RPMI7951 (cell line): ENCODE results near the gene FAM25C. TPM values are rescaled to one million over a fixed set of nuclear protein-coding genes. Genes with fewer than 3 reads are reported as not detected.
"Not testable (repeated sequence)": the region's sequence is repeated elsewhere in the genome, so short reads cannot be mapped to it uniquely, and the experiment has no call there.

Experiments used
- DNase-seq: peaks from one replicate; pipeline ENCODE4 v3.0.0-alpha.2; 2012; ENCODE audit warnings: low read depth
- total RNA-seq: library from RNA; depleted of rRNA; stranded (reverse); fragments of >200 nt; shearing (Covaris generic); gene quantifications from 2 replicates; pipeline ENCODE4 v1.2.3, GENCODE V29; 2014; rRNA removed

Gene FAM25C
- total RNA-seq, result not detected in 2 replicates

DNA sequence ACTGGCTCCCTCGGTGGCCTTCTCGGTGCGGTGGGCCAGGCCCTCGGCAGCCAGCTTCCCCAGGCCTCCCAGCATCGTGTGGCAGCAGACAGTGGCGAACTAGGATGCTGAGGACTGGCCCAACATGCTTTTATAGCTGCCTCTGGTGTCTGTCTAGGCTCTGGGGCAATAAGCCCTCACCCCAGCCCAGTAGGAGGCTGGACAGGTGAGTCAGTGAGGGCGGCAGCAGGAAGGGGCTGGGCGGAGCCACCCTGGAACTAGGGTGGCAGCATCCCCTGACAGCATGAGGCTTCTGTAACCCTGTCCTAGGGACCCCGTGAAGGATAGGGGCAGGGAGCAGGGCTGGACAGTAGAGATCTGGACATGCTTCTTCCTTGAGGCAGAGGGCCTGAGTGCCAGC is at the start of gene FAM25C:
TSS of gene FAM25C (minus strand) at position 101 of the 400 bp plus-strand sequence. CDS start at position 75, 26 bp downstream.
- DNase-seq, result not testable (repeated sequence)

DNA sequence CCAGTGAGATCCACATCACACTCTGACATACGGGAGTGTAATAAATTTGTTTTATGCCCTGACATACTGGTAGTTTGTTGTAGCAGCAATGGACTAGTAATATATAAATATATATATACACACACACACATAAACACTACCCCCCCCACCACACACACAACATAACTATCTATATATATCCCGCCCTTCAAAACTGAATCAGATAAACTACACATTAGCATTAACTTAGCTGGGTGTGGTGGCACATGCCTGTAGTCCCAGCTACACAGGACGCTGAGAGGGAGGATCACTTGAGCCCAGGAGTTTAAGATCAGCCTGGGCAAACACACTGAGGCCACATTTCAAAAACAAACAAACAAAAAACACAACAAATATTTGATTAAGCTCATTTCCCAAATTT is 45.0 kb upstream of the FAM25C start:
- not testable (repeated sequence) for DNase-seq

GRCh38 chr10:48031390-48031789 is 31.8 kb upstream of the FAM25C start:
- not testable (repeated sequence) for DNase-seq

DNA sequence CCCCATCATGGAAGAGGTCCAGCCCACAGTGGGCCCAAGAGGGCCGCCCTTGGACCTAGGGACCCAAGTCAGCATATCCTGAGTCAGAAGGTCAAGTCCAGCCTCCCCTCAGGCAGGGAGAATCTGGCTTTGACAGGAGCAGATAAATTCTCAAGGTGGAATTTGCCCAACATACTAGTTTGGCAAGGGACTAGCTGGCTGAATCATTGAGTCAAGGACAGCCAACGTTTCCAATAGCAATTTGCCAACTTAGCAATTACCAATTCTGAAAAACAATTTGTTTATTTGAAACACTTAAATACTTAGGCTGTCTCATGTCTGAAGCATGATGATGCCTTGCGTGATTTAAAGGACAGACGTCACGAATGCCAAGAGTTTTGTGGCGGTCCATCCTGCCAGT is 2.7 kb upstream of the FAM25C start:
- DNase-seq, result not testable (repeated sequence)

GRCh38 chr10:47994045-47994444 is 5.5 kb downstream of the FAM25C start:
- DNase-seq, result peak; percentile 63

- DNase-seq, result not testable (repeated sequence)
Observed at GRCh38 chr10:47992560-47992959, 7.0 kb downstream of the FAM25C start.

- not testable (repeated sequence) for DNase-seq
Observed at GRCh38 chr10:47991706-47992105, 7.9 kb downstream of the FAM25C start.

DNA sequence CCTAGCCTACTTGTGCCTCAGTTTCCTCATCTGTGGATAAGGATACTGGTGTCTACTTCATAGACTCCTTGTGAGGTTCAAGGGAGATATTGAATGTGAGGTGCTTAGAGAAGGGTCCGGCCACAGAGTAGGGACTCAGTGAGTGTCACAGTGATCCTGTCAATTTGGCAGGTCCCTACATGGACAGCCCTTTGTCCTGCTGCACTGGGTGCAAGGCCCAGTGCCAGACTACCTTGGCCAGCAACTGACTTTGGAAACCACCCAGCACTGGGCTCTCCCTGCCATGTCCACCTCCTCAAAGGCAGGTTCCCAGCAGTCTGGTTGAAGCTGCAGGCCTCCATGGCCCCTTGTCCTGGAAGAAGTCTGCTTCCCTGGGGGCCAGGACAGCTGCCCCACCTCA is 9.5 kb downstream of the FAM25C start:
- not testable (repeated sequence) for DNase-seq

DNA sequence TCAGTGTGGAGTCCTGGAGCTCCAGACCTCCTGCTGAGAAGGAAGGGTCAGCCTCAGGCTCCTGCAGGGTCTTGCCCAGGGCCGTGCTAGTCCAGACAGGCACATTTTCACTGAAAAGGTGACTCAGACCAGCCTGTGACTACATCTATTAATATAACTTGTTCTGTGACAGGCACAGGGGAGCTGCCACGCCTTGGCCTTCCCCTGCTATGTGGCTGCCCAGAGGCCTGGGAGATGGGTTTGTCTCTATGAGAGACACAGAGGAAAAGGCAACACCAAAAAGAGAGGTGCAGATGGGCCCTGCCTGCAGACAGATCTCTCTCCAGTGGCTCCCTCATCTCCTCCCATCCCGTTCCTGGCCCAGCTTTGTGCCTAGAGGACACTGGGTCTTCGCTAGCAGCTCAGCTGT is 10.0 kb downstream of the FAM25C start:
- not testable (repeated sequence) for DNase-seq

DNA sequence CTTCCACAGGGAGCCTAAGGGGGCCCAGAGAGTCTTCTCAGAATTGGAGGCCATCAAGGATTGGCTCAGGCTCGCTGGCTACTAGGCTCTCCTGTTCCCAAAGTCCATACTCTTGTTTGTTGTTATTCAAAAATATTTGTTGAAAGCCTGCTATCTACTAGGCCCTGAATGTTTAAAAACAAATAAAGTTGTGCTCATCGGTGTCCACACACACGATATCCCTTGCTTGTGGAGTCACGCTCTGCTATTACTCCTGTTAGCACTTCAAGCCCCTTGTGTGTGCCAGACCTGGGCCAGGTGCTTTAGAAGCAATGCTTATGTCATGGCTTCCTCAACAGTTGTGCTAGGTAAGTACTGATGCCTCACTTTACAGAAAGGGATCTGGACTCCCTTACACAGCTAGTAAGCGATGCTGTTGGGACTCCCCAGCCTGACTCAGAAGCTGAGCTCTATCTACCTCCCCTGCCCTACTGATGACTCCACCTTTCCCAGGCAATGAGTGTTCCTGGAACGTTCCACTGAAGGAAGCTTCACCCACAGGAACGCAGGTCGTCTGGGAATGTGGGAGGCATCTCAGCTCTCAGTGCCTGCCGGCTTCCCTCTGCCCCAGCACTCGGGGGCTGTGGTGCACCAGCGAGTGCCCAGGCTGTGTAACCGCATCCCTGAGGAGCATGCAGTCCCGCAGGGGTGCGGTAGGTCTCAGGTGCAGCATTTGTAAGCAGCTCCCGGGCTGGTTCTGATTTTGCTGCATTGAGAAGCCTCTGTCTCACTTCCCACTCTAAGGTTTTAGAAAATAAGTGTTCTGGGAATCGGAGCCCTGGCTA is 10.7 kb downstream of the FAM25C start:
- peak; percentile 23 for DNase-seq

- DNase-seq, result not testable (repeated sequence)
Observed at GRCh38 chr10:47987952-47988351, 11.6 kb downstream of the FAM25C start.

DNA sequence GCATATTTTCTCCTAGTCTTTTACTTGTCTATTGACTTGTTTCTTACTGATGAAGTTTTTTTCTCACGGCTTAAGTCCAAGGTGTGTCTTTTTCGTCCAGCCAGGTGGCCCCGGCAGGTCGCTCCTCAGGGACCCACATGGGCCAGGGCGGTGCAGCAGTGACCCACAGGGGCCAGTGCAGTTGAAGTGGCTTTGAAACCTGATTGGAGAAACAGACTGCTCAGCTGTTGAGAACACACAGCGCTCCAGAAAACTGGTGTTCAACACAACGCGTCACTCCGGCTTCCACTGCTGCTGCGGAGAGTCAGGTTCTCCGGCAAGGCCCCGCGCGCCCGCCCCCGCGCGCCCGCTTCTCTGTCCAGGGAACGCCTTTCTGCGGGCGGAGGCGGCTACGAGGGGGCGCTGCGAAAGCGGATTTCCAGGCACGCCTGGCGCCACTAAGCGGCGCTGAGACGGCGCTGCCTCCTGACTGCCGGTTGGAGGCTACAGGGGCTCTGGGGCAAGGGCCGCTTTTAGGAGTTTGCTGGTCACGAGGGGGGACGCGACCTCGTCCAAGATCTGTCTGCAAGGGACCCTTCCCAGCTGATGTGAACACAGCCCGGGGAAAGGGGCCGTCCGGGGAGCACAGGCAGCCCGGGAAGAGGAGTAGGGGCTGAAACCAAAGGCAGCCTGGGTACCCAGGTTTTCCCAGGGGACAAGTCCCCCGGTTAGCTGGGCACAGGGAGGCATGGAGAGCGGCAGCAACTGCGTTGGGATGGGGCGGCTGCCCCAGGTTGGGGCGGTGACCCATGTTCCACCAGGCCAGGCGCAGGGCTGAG is 13.0 kb downstream of the FAM25C start:
- DNase-seq, result not testable (repeated sequence)

DNA sequence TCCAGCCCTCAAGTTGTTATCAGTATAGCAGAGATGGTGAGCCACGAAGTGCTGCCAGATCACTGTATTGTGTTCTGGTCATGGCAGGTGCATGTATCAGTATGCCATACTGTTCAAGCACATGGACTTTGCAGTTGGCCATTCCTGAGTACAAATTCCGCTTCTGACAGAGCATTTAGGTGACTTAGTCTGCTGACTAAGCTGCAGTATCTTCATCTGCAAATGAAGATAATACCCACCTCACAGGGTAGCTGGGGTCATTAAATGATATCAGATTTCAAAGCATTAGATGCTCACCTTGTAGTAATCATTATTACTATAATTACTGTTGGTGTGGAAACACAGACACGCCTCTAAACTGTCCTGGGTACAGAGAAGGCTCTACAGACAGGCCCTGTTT is 24.2 kb downstream of the FAM25C start:
- not testable (repeated sequence) for DNase-seq

GRCh38 chr10:47973131-47973530 is 26.5 kb downstream of the FAM25C start:
- not testable (repeated sequence) for DNase-seq

DNA sequence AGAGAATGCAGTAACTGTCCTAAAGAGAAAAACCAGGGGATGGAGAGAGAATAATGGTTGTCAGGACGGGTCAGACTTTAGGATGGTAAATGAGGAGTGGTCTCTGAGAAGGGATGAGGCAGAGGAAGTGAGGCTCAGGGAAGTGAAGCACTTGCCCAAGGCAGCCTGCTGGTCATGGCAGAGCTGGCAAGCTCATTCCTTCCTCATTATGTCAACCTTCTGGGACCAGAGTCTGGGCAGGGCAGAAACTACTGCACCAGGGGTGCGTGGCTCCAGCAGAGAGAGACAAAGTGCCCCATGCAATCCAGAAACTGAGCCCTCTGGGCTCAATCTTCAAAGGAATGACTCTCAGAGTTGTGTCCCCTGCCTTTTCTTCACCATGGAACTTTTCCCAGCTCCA is 27.5 kb downstream of the FAM25C start:
- not testable (repeated sequence) for DNase-seq

GRCh38 chr10:47971598-47971997 is 28.0 kb downstream of the FAM25C start:
- not testable (repeated sequence) for DNase-seq

- not testable (repeated sequence) for DNase-seq
Observed at GRCh38 chr10:47970047-47970446, 29.5 kb downstream of the FAM25C start.

DNA sequence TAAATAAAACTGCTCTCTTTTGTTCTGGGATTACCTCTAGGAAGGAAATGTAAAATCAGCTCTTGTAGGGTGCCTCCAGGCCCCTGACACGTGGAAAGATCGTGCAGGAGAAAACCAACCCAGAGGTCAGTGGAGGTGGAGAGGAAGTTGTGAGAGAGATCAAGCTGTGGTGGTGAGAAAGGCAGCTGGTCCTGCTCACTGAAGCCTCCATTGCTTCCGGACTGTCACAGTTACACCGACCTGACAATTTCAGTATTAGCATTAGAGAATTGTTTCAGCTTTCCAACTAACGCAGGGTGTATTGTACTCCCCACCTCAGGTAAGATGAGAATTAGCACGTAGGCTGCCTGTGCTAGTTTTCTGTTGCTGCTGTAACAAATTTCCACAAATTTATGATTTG is 30.6 kb downstream of the FAM25C start:
- not testable (repeated sequence) for DNase-seq

GRCh38 chr10:47964280-47965063 is 35.1 kb downstream of the FAM25C start:
- DNase-seq, result not testable (repeated sequence)

DNA sequence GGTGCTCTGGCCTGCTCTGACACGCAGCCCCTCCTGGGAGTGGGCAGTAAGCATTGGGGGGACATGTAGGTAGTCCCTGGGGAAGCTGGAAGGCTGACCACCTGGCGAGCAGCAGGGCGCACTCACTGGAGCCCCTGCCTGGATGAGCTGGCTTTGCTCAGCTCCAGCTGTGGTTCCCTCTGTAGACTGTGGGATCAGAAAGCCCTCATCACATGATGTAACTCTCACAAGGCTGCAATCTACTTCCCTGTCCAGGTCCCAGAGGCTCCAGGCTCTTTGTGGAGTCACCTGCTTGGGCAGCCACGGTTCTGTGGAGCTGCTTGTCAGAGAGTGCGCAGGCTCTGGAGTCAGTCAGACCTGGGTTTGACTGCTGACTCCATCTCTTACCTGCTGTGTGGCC is 36.8 kb downstream of the FAM25C start:
- not testable (repeated sequence) for DNase-seq

GRCh38 chr10:47960699-47961098 is 38.9 kb downstream of the FAM25C start:
- DNase-seq, result not testable (repeated sequence)

GRCh38 chr10:47959677-47960076 is 39.9 kb downstream of the FAM25C start:
- peak; percentile 67 for DNase-seq
